NOMO-1 treated with DMSO at 0.1 percent for 48 hours (cell line): Measurements from ENCODE around the gene MAML2.

Experiments
- DNase-seq: peaks from one replicate; lab custom pipeline; 2025; ENCODE audit not compliant: unreplicated experiment; lab: John Stamatoyannopoulos, UW

MAML2 gene

GRCh38 chr11:96019810-96020747 lies 322.9 kb downstream of the MAML2 start:
- no peak for DNase-seq

DNA sequence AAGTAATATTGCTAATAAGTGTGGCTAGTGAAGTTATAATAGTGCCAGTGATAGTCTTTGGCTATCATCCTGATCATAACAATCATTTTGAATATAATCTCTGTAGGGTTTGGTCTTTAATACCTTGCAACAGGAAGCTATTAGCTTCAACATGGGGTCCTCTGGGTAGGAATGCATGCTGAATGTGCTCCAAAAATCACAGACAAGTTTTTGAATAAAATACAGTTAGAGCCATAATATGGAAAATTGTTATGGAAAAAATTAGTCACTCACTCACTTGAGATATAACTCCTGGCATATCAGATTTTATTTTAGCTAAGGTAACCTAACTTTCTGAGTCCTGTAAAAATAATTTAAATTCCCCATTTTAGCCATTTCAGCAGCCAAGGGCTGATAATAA lies 323.7 kb downstream of the MAML2 start:
- DNase-seq: no peak

- no peak for DNase-seq
Observed at GRCh38 chr11:96017856-96018255, 325.1 kb downstream of the MAML2 start.

DNA sequence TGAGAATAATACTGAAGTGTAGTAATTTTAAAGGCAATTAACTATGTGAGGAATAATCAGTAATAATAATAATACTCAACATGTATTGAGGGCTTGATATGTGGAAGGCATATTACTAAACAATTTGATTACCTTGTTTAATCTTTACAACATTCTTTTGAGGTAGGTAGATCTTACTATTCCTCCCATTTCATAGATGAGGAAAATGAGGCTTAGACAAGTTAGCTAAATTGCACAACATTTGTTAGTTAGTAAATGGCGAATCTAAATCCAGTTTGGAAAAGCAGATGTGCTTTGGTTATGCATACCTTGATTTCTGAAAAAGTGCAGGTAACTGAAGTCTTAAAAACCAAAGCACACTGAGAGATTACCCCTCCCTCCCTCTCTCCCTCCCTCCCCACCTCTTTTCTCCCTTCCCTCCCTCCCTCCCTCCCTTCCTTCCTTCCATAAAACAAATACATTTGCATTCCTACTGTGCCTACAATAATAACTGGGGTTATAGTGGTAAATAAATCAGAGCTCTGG lies 326.0 kb downstream of the MAML2 start:
- no peak for DNase-seq

DNA sequence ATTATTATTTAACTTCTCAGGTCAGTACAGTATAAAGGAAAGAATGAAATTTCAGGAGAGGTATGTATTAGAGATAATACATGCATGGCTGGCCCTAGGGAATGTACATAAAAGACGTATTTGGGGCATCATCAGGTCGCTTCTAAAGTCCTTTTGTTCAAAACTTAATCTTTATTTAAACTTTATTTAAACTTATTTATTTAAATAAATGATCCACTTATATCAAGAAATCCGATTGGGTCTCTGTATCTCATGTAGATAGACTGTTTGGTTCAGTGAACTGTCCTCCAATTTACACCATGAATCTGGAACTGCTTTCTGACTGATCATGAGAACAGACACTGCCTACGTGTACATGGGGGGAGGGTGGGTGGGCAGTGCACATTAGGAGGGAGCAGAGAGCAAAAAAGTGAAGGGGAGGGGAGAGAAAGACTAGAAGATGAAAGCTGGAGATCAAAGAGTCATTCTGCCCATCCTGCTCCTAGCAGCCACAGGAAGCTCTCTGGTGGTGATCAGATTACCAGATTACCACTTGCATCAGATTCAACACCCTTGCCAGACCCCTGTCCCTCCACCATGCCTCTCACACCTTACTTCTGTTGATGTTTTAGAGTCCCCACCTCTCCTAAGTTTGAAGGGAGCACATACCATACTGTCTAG lies 327.0 kb downstream of the MAML2 start:
- no peak for DNase-seq

DNA sequence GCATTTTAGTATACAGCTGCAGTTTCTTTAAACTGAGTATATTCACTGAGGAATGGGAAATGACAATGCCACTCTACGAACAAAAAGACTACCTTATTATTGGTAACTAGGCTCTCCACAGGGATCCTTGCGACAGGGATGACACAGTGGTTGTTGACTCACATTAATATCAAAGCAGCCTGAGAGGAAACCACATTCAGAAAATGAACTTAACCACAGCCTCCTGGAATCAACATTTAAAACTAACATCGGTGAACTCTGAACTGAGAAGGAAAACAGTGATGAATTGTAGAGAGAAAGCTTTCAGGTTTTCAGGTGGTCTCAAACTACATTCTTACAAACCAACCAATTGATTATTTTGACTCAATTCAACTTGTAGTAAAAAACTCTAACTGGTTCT lies 328.8 kb downstream of the MAML2 start:
- DNase-seq: peak; percentile 16

DNA sequence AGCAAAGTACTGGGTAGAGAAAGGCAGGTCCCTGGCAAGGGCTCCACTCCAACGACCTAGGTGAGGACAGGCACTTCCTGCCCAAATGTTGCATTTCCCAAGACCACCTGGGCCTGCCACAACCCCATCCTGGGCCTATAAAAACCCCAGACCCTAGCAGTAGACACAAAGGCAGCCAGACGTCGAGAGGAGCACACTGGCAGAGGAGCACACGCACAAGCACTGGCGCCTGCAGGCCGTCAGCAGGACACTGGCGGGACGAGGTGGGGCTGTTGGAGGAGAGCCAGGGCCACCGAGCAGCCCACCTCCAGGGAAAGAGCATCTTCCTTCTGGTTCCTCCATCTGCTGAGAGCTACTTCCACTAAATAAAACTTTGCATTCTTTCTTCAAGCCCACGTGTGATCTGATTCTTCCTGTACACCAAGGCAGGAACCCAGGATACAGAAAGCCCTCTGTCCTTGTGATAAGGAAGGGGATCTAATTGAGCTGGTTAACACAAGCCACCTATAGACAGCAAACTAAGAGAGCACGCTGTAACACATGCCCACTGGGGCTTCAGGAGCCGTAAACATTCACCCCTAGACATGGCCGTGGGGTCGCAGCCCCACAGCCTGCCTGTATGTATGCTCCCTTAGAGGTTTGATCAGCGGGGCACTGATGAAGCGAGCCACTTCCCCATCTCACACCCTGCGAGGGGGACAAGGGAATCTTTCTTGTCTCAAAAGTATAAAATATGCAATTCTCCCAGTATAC lies 329.4 kb downstream of the MAML2 start:
- no peak for DNase-seq

GRCh38 chr11:96012086-96012824 lies 330.7 kb downstream of the MAML2 start:
- DNase-seq: no peak

- DNase-seq: no peak
Observed at GRCh38 chr11:96010683-96011082, 332.3 kb downstream of the MAML2 start.

DNA sequence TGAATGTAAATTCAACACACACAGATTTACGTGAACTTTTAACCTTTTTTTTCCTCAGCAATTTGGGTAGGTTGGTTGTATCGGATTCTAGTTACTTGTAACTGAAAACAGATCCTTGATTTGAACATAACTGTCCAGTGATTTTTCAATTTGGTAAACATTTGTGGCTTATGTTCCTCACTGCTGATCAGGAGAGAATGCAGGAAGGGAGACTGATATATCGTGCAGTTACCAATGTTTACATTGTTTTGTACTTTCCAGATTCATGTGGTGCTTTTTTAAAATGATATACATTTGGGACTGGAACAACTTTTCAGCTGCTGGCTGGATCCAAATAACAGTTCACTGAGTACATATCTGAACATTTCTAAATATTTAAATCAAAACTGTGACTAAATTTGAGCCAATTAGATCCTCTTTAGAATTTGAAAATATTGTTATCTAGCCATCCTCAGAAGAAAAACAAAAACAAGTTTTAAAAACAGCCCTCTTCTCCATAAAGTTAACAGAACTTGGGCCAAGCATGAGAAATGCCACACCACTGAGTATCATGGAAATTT lies 334.8 kb downstream of the MAML2 start:
- DNase-seq: no peak

DNA sequence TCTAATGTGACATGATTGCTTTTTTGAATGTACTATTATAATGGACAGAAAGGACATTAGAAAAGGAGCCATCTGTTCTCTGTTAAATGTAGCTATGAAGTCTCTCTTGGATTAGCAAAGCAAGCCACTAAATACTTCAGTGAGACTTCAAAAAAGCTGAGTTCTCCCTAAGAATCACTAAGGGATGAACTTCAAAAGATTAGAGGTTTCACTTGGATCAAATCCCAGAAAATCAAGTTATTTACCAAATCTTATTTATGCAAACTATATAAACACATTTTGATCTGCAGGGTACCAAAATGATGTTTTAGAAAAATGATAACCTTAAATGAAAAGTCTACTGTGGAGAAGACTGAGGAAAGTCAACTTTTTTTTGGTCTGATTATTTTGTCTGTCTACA lies 337.0 kb downstream of the MAML2 start:
- DNase-seq: no peak

DNA sequence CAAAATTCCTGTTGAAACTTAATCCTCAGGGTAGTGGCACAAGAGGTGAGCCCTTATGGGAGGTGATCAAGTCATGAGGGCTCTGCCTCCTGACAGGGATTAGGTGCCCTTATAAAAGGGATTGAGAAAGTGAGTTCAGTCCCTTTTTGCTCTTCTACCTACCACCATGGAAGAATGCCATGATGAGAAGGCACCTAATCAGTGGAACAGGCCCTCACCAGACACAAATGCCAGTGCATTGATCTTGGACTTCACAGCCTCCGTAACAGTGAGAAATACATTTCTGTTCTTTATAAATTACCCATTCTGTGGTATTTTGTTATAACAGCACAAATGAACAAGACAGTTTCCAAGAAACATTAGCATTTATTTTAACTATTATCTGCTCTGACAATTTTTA lies 338.1 kb downstream of the MAML2 start:
- DNase-seq: no peak

- DNase-seq: no peak
Observed at GRCh38 chr11:96002754-96003290, 340.2 kb downstream of the MAML2 start.

DNA sequence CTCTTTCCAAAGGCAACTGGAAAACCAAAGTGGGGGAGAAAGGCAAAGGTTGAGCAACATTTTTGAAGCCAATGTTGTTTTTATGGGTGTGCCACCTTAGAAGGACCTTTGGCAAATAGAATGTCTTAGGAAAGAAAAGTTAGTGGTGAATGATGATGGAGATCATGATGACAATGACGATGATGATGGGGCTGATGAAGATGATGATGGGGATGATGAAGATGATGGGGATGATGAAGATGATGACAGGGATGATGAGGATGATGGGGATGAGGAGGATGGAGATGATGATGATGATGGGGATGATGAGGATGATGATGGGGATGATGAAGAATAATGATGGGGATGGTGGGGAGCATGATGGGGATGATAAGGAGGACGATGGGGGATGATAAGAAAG lies 340.7 kb downstream of the MAML2 start:
- no peak for DNase-seq

DNA sequence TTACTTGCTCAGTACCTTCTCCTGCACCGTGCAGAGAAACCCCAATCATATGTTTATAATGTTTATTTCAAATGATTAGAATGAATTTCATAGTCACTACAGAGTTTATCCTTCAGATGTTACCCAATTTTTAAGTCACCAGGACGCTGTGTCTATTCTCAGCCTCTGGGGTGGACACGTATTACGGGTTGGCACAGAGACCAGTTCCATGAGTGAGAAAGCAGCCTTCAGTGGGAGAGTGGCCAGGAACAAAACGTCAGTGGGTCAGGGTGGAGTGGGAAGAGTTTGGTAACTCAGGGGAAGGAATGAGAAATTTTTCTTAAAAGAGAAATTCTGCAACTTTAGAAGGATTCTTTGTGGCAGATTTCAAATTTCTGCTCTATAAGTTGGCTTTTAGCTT lies 342.0 kb downstream of the MAML2 start:
- no peak for DNase-seq

DNA sequence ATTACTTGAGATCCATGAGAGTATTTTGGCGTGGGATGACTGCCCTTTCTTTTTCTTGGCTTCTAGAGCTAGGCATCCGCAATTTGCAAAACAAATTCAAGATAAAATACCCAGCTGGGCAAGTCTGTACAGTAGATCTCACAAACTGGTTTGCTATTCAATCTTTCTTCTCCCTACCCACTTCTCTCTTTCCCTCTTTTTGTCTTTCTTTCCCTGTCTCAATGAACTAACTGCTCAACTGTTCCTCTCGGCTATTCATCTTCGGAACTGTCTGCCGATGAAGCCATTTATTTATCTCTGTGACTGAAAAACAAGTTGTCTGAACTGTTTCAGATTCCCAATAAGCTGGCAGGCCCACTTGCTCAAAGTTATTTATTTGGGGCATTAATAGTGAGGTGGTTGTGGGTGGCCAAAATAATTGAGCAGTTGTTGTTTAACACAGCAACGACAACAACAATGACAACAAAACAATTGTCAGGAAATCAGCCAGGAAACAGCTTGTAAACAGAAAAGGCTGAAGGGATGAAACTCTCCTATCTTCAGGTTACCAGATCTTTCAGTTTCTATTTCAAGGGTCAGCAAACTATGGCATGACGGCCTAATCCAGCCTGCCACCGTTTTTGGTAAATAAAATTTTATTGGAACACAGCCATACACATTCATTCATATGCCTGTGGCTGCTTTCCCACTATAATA lies 343.1 kb downstream of the MAML2 start:
- no peak for DNase-seq

GRCh38 chr11:95996621-95997235 lies 346.3 kb downstream of the MAML2 start:
- no peak for DNase-seq

DNA sequence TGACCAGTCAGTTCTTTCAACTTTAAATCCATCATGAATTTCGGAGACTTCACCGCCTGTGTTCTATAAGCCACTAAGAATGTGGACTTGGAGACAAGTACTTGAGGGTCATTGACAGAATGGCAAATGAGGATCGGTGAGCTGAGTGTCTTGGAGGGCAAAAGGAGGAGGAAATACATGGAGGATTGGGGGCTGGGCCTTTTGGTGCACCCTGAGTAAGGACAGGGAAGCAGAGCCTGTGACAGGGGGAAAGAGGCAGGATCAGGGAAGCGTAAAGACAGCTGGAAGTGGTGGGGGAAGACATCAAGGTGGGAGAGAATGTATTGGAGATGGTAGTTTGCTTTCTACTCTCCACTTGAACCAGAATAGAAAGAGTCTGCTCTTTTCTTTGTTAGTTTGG lies 348.7 kb downstream of the MAML2 start:
- DNase-seq: no peak
